GM21367 (cell line): ENCODE data around the gene KDM2B.
"Not testable (repeated sequence)": the region's sequence is repeated elsewhere in the genome, so short reads cannot be mapped to it uniquely, and the experiment has no call there.

Experiments used
- ATAC-seq: cut with Tn5 transposase; IDR thresholded peaks from one replicate; pipeline ENCODE4 v1.9.1; 2021; ENCODE audit not compliant: unreplicated experiment

KDM2B gene

DNA sequence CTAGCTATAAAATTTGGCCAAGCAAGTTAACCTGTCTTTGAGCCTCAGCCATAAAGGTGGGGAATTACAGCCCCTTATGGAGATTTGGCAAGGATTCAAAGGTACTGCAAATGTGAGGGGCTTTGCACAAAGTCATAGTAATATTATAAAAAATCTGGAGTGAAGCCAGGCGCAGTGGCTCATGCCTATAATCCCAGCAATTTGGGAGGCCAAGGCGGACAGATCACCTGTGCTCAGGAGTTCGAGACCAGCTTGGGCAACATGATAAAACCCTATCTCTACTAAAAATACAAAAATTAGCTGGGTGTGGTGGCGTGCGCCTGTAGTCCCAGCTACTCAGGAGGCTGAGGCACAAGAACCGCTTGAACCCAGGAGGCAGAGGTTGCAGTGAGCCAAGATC is 4.1 kb upstream of the KDM2B start:
- ATAC-seq: not testable (repeated sequence)

DNA sequence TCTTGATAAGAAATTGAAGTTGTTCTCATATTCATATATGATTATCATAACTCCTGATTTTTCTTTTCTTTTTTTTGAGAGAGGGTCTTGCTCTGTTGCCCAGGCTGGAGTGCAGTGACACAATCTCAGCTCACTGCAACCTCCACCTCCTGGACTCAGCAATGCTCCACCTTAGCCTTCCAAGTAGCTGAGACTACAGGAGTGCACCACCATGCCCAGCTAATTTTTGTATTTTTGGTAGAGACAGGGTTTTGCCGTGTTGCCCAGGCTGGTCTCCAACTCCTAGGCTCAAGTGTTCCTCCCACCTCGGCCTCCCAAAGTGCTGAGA is 2.5 kb upstream of the KDM2B start:
- not testable (repeated sequence) for ATAC-seq

DNA sequence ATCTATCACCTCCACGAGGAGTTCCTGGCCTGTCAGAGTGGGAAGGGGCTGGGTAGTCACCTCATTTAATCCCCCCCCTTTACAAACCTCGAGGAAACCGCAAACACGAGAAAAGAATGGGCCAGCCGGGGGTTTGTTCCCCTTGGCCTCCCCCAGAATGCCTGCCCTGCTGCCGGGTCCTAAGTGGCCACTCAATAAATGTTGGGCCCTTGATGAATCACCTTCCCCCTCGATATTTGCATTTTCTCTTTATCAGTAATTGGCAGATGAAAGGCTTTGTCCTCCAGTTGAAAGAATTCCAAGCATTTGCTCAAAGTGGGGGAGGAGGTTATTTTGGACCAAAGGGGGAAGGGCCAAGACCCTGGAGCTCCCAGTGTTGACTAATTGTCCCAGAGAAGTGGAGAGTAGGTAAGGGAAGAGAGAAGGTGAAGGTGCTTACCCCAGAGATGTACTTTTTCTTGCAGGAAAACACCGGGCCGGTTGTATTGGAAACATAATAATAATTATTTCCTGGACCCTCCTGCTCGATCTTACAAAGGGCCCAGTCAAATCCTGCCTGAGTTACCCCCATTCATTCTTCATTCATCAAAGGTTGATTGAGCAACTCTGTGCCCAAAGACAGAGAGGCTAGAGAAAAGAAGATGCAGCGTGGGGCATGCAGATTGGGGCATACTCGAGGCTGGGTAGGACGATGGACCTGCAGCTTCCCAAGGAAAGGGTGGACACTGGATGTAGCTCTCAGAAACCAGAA is 1.9 kb upstream of the KDM2B start:
- ATAC-seq: no peak

DNA sequence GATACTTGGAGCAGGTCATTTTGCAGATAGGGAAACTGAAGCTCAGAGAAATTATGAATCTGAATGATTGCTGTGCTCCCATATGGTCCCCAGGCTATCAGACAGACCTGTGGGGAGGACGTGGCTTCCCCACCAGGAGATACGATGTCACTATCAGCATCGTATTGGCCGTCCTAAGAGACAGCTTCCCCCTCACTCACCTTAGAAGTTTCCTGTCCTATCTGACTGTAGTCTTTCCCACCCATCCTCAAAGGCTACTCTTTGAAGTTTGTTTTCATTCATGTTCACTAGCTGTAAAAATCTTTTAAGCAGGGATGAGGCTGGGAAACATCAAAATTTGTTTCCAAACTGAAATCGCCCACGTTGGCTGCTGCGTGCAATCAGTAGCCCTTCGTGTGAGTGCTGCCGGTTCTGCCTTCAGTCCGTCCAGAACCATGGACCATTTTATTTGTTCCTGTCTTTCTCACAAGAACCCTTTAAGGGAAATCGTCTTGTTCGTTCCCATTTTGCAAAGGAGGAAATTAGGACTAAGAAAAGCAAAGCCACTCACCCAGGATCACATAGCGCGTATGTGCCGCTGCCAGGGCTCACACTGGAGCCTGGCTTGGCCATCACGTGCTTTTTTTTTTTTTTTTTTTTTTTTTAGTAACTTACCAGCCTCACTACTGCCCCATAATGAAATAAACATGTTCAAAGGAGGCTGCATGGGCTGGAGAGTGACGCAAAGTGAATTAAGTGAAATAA is 1.0 kb upstream of the KDM2B start:
- ATAC-seq: no peak

DNA sequence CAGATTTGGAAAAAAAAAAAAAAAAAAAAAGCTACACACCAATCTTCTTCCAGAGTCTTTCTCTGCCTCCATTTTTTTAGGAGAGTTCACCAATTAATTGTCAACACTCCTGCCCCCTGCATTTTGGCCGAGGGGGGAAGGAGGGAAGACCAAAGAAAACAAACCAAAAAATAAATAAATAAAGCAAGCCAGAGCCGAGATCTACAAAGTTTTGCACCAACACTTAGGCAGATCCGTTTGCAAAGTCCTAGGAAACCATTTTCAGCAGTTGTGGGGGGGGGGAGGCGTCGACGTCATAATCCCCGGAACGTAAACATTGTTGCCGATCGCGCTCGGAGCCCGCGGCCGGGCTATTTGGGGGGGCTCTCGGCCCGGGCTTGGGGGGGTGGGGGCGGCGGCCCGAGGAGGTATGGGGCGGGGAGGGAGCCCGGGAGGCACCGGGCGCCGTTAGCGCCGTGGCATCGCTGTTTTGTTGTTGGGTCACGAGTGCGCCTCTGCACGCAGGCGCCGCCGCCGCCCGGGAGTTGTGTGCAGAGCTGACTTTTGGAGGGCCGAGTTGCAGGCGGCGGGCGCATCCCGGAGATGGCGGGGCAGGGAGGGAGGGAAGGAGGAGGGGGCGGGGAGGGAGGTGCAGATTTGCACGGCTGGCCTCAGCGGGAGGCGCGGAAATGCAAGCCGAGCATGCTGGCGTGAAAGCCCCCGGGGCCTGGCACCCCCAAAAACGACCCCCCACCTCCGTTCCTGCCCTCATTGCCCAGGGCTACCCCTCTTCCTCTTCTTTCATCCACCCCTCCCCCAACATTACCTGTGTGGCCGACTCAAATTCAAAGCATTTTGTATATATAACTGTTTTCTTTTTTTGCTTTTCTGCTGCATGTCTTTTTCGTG is 598 bp downstream of the KDM2B start:
- ATAC-seq: no peak

DNA sequence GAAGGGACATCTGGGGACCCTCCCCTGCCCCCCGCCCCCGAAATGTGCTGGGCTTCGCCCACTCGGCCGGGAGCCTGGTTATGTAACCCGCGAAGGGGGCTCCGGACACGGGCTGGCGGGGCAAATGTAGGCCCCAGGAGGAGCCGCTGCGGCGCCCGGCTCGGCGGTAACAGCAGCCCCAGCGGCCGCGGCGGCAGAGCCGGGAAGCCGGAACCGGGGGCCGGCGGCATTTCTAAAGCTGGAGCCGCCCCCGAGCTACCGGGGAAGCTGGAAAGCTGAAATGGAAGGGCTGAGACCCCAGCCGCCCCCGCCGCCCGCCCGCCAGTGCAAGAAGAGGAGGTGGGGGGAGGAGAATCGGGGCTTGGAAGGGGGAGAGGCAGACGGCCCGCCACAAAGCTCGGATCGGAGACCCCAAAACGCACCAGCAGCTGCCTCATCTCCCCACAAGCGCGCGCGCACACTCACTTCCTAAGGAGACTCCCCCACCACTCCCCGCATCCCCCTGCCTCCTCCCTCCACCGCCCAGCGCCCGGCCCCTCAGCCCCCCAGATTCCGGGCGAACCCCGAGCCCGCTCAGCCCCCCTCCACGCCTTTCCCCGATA is 1.5 kb downstream of the KDM2B start:
- ATAC-seq: no peak

DNA sequence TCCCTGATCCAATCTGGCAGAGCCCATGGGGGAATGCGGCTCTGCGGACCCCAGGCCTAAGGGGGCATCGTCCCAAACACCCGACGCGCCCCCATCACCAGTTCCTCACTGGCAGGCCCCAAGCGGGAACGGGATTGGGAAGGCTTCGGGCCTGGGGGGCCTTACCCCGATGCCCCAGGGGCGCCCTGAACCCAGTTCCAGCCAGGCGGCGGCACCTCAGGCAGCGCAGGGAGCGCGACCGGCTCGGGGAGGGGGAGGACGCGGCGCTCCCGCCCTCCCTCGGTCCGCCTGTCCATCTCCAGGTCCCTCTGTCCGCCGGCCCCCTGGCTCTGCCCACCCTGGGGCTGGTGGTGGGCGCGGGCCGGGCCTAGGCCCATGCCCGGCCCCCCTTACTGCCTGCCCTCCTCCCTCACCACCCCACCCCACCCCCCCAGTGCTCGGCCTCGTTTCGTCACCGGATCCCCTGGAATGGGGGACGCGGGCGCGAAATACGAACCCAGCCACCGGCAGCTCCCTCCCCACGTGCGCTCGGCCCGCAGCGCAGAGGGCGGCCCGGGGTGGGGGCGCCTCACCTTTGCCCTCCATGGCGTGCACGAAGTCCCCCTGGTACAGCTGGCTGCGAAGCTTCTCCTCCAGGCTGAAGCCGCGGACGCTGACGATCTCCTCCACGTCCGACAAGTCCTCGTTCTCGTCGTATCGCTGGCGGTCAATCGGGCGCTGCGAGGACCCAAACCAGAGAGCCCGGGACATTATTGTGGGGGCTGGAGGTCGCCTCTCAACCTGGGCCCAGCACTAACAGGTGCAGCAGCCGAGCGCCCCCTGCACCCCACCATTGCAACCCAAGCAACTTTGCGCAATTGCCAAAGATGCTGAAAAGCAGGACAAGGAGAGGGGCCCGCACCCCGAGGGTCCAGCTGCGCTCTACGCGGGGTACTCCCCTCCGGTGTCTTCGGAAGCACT is 2.3 kb downstream of the KDM2B start:
- ATAC-seq: no peak

DNA sequence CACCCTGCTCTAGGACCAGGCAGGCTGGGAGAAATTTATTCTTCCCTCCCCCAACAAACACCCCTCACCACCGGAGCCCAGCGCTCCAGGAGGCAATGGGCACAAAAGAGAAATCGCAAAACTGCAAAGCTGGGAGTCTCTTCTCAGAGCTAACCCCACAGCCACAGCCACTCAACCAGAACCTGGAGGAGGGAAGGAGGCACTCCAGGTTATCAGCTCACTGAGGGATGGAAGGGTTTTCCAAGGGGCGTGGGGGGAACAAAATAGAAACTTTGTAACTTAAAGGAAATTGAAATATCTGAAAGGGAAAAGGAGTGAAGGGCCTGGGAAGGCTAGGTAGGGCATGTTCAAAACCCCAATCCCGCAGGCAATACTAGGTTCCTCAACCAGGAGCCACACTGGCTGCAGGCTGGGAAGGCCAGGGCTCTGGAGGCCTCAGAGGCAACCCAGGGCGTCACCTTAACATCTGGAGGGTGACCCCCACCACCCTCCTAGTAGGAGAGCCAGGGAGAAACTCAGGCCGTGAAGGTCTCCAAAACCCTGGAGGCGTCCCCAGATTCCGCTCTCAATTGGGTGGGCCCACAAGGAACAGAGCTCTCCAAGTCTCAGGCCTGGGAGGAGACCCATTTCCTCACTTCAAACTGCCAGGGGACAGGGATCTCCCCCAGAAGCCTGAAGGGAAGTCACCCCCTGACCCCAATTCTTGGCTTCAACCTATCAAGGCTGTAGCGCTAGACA is 3.2 kb downstream of the KDM2B start:
- ATAC-seq: no peak

DNA sequence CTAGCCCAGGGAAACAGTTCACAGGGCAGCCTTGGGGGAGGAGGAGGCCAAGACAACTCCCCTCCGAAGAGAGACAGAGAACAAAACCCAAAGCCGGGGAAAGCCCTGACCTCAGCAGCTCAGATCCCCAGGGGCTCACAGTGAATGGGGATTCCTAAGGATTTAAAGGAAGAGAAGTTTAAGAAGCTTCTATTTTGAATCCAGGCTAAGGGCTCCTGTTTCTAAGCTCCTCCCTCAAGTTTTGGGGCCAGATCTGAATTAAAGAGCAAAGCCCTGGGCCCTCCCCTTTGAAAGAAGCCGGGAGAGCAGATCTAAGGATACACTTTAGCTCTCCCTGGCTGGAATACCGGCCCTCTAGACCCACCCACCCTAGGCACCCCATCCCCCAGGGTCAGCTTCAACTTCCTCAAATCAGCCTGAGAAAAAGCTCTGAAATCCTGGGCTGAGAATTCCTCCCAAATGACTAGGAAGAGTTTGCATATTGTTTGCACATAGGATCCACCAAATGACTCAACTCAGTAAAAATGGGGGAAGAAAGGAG is 3.9 kb downstream of the KDM2B start:
- ATAC-seq: no peak

DNA sequence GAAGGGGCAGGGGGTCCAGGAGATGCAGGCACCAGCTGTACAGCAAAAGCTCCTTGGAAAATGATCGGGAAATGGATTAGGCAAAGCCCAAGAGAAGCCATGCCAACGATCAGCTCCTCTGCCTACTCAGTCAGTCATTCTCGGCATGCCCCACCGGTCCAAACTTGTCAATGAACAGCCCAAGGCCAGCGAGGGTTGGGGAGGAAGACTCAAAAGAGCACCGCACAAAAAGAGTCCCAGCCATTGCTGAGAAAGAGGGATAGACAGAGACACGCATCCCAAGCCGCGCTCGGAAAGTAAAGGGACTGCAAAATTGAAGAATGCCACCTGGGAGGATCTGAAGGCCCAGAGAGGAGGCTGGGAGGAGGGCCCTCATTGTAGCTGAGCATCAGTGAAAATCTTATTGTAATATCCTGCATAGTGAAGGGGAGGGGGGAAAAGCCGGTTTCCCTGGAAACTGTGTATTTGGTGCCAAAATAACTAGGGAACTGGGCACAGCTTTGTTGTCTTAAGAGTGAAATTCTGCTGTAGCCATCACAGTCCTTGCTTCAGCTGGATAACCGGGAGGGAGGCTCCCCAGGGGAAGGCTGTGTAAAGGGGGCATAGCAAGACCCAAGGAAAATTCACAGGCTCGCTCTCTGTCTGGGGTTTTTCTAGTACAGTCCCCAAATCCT is 4.7 kb downstream of the KDM2B start:
- ATAC-seq: no peak

DNA sequence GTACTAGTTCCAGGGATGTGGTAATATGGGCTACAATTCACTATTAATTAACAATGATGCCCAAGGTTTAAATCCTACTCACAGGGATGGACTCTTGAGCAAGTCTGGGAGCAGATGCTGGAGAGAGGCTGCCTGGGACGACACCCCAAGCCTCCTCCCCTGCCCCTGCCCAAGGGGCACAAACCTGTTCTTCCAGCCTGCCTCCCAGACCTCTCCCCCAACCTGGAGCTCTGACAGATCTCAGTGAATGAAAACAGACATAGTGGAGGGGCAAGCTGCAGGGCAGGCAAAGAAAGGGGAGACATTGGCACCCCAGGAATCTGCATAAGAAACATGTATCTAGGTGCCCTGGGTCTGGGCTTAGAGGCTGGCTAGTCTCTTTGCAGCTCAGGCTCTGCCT is 5.8 kb downstream of the KDM2B start:
- ATAC-seq: no peak

DNA sequence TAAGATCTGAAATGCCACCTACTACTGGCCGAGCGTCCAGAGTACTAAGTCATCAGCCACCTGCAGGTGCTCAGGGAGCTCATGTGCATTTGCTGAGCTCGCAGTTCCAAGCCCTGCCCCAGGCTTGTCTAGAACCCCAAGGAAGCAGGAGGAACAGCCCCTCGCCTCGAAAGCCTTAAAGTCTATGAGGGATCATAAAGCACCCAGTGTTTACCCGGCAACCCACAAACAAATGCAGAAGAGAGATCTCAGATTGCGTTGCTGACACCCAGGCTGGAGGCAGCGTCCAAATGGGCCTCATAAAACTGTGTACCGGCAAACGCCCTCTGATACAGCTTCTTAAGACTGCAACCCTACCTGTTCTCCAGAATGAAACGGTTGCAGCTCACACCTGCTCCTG is 6.8 kb downstream of the KDM2B start:
- no peak for ATAC-seq

DNA sequence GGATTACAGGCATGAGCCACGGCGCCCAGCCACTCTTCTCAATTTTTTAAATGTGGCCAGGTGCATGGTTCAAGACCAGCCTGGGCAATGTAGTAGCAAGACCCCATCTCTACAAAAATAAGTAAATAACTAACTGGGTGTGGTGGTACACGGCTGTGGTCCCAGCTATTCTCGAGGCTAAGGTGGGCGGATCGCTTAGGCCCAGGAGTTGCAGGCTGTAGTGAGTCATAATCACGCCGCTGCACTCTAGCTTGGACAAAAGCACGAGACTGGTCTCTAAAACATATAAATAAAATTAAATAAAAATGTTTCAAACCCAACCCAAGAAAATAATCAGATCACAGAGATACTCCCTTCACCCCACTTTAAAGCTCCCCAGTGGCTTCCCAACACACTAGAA is 8.9 kb downstream of the KDM2B start:
- no peak for ATAC-seq

DNA sequence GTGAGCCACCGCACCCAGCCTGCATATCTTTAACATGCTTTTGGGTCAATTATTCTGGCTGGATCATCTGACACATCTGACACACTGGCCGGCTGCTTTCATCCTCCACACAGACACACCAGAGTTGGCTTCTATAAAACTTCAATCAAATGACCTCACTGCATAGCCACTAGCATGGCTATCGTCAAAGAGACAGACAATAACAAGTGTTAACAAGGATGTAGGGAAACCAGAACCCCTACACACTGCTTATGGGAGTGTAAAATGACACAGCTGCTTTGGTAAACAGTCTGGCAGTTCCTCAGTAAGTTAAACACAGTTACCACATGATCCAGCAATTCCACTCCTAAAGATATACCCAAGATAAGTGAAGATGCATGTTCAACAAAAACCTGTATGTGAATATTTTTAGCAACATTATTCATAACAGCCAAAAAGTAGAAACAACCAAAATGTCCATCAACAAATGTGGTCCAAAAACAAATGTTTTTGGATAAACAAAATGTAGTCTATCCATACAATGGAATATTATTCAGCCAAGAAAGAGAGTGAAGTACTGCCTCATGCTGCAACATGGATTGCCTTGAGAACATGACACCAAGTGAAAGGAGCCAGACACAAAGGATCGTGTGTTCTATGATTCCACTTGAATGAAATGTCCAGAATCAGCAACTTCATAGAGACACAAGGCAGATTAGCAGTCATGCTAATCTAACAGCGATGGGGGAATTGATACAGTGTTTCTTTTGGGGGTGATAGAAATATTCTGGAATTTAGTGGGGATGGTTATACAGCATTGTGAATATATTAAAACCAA is 10.1 kb downstream of the KDM2B start:
- ATAC-seq: no peak

DNA sequence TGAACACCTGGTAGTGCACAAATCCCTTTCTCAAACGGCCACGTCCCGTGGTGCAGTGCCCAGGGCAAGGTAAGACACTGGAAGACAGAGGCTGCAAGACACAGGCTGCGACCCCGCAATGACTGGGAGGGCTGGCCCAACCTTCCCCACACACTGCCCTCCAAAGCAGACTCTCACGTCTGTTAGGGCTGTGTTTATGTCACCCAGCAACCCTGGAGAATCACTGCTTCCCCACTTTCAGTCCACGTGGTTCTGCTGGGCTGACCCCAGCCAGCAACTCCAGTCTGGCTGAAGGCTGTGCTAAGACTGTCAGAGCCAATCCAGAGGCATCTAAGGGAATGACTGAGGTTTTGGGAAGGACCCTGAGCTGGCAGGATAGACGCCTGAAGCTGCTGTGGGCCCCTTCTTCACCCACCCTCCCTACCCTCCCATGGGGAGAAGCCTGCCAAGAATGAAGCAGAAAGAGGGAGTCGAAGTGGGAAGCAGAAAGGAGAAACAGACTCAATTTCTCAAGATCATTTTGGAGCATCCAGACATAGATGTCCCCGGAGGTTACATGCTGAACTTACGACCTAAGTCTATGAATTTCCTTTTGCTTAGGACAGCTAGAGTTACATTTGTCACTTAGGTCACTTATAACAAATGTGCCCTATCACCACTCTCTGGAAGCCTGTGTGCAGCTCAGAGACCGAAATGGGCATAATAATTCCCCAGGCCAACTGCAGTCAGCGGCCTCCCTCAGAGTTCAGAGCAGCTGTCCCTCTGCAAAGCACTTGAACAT is 11.7 kb downstream of the KDM2B start:
- no peak for ATAC-seq

DNA sequence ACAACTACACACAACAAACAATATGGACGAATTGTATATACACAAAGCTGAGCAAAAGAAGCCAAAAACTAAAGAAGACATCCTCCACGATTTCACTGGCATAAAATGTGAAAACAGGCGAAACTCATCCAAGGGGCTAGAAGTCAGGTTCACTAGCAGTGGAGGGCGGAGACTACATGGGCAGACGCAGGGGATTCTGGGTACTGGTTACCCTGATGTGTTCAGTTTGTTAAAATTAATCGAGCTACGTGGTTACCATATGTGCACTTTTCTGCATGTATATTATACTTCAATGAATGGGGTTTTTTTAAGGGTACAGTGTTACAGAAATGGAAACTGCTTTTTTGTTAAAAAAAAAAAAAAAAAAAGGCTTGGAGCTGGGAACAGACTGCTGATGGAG is 12.3 kb downstream of the KDM2B start:
- ATAC-seq: no peak

DNA sequence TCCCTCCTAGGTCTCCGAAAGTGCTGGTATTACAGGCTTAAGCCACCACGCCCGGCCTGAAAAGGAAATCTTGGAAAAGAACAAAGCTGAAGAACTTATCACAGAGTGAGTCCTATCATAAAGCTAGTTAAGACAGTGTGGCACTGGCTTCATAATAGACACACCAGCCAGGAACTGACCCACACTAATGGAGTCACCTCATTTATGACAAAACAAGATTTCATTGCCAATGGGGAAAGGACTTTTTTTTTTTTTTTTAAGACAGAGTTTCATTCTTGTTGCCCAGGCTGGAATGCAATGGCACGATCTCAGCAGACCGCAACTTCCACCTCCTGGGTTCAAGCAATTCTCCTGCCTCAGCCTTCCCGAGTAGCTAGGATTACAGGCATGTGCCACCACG is 15.7 kb downstream of the KDM2B start:
- ATAC-seq: no peak
